ENCODE data around the gene CST6.

- TF ChIP-seq MAFK (IDR thresholded peaks at IDR 0.05; ENCODE audit: low read depth, low read length), result no peak
- no peak for TF ChIP-seq BHLHE40 (IDR thresholded peaks at IDR 0.05; ENCODE audit: low read depth, low read length)
- TF ChIP-seq CTCF (conservative IDR thresholded peaks at IDR 0.05; ENCODE audit: low read depth, low read length), result no peak
- no peak for TF ChIP-seq POLR2A (IDR thresholded peaks at IDR 0.05; ENCODE audit: low read depth, low read length)
- no peak for TF ChIP-seq RFX5 (IDR thresholded peaks at IDR 0.05; ENCODE audit: low read depth, low read length)
These were observed 24.5 kb downstream of the CST6 start for GRCh38 chr11:66036334-66036710.

Data from IMR-90 (cell line).